Stomach (tissue), 4 donors: ENCODE results near the gene GHITM.
"Not testable (repeated sequence)": the region's sequence is repeated elsewhere in the genome, so short reads cannot be mapped to it uniquely, and the experiment has no call there.

Experiments
- POLR2A ChIP-seq, 4 donors: fragments of 450-650 bp; IDR thresholded peaks; one replicate each; pipeline ENCODE4 v1.6.1; 2016; ENCODE audit warnings: antibody characterized with exemption in 4 of 4, control low read depth in 2 of 4, mild to moderate bottlenecking in 1 of 4, moderate library complexity in 1 of 4
- POLR2AphosphoS5 ChIP-seq, 3 donors: sonication (generic); formaldehyde crosslinking; IDR thresholded peaks; one replicate each; pipeline ENCODE4 v1.6.1; 2016; ENCODE audit warnings: antibody characterized with exemption in 3 of 3
- TF ChIP-seq, protein P1 (sequence below), 7 experiments: fragments of 450-650 bp in 4 of 7; fragments of 200-600 bp in 3 of 7; sonication (generic) in 3 of 7; IDR thresholded peaks; one replicate each; pipeline ENCODE4 v1.5.1; 2016 to 2019; ENCODE audit warnings: antibody characterized with exemption in 7 of 7, control low read depth in 2 of 7, mild to moderate bottlenecking in 1 of 7

DNA sequence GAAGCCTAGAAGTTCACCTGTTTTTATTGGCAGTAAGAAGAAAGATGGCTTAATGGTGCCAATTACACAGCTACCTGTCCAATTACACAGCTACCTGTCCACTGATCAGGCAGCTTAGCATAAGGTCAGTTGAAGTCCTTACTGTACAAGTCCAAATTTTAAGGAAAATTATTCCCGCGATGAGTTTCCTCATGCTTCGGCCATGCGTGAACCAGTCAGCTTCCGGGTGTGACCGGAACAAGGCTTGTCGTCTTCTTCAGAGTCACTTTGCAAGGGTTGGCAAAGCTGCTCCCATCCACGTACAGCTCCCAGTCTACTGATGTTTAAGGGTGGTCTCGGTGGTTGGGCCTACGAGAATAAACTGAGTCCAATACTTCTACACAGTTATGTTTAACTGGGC, 29.1 kb downstream of the GHITM start:
- TF ChIP-seq, protein P1, sequence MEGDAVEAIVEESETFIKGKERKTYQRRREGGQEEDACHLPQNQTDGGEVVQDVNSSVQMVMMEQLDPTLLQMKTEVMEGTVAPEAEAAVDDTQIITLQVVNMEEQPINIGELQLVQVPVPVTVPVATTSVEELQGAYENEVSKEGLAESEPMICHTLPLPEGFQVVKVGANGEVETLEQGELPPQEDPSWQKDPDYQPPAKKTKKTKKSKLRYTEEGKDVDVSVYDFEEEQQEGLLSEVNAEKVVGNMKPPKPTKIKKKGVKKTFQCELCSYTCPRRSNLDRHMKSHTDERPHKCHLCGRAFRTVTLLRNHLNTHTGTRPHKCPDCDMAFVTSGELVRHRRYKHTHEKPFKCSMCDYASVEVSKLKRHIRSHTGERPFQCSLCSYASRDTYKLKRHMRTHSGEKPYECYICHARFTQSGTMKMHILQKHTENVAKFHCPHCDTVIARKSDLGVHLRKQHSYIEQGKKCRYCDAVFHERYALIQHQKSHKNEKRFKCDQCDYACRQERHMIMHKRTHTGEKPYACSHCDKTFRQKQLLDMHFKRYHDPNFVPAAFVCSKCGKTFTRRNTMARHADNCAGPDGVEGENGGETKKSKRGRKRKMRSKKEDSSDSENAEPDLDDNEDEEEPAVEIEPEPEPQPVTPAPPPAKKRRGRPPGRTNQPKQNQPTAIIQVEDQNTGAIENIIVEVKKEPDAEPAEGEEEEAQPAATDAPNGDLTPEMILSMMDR (IDR thresholded peaks at IDR 0.05) = not testable (repeated sequence)
- TF ChIP-seq POLR2AphosphoS5, POLR2A (IDR thresholded peaks at IDR 0.05): not testable (repeated sequence)
